H9 (cell line): ENCODE data around the gene GRID1. TPM values are rescaled to one million over a fixed set of nuclear protein-coding genes. Genes with fewer than 3 reads are reported as not detected.

Experiments used
- DNase-seq: peaks from one replicate; pipeline ENCODE4 v3.0.0-alpha.2; 2017
- H2AFZ ChIP-seq: one replicate; pipeline ENCODE4 v1.6.1; 2013; ENCODE audit warnings: mild to moderate bottlenecking, low read length, control low read depth, moderate library complexity
- H2AK5ac ChIP-seq: 2 replicates; pipeline ENCODE4 v1.6.1; 2013; ENCODE audit warnings: low read length, control low read depth, mixed read lengths; ENCODE audit not compliant: insufficient read length
- H2BK120ac ChIP-seq: one replicate; pipeline ENCODE4 v1.6.1; 2013; ENCODE audit warnings: low read depth, mild to moderate bottlenecking, low read length, control low read depth, inconsistent platforms; ENCODE audit not compliant: poor library complexity, severe bottlenecking
- H2BK12ac ChIP-seq: 2 replicates; pipeline ENCODE4 v1.6.1; 2013; ENCODE audit warnings: low read length, control low read depth, mixed read lengths, low read depth; ENCODE audit not compliant: insufficient read length
- H2BK15ac ChIP-seq: 2 replicates; pipeline ENCODE4 v1.6.1; 2013; ENCODE audit warnings: low read depth, low read length, control low read depth
- H2BK20ac ChIP-seq: one replicate; pipeline ENCODE4 v1.6.1; 2013; ENCODE audit warnings: low read depth, mild to moderate bottlenecking, low read length, control low read depth, inconsistent platforms; ENCODE audit not compliant: poor library complexity, severe bottlenecking
- H2BK5ac ChIP-seq: 2 replicates; pipeline ENCODE4 v1.6.1; 2013; ENCODE audit warnings: low read length, control low read depth, mixed read lengths; ENCODE audit not compliant: insufficient read length
- H3K14ac ChIP-seq: 2 replicates; pipeline ENCODE4 v1.6.1; 2013; ENCODE audit warnings: low read length, control low read depth; ENCODE audit not compliant: insufficient read depth
- H3K18ac ChIP-seq: 2 replicates; pipeline ENCODE4 v1.6.1; 2013; ENCODE audit warnings: low read depth, mild to moderate bottlenecking, mixed read lengths, low read length, control low read depth; ENCODE audit not compliant: insufficient read length
- H3K23ac ChIP-seq: 2 replicates; pipeline ENCODE4 v1.6.1; 2013; ENCODE audit warnings: low read length, control low read depth, mixed read lengths, low read depth; ENCODE audit not compliant: insufficient read length
- H3K23me2 ChIP-seq: 2 replicates; pipeline ENCODE4 v1.6.1; 2013; ENCODE audit warnings: low read depth, mild to moderate bottlenecking, mixed read lengths, low read length, control low read depth; ENCODE audit not compliant: insufficient read length, poor library complexity, severe bottlenecking
- H3K27ac ChIP-seq: 2 replicates; pipeline ENCODE4 v1.5.1; 2013; ENCODE audit warnings: low read length, control low read depth, mixed read lengths, low read depth; ENCODE audit not compliant: insufficient read length
- H3K27me3 ChIP-seq: 2 replicates; pipeline ENCODE4 v1.6.1; 2013; ENCODE audit warnings: low read length, control low read depth, inconsistent platforms; ENCODE audit not compliant: insufficient read depth
- H3K4ac ChIP-seq: 2 replicates; pipeline ENCODE4 v1.6.1; 2013; ENCODE audit warnings: low read depth, mild to moderate bottlenecking, control low read depth, inconsistent platforms, low read length, moderate library complexity
- H3K4me1 ChIP-seq: 2 replicates; pipeline ENCODE4 v1.6.1; 2013; ENCODE audit warnings: low read length, control low read depth, inconsistent platforms; ENCODE audit not compliant: insufficient read depth
- H3K4me2 ChIP-seq: 2 replicates; pipeline ENCODE4 v1.6.1; 2013; ENCODE audit warnings: low read length, control low read depth, mixed read lengths; ENCODE audit not compliant: insufficient read length, insufficient read depth
- H3K56ac ChIP-seq: 2 replicates; pipeline ENCODE4 v1.6.1; 2013; ENCODE audit warnings: low read depth, mild to moderate bottlenecking, mixed read lengths, low read length, control low read depth; ENCODE audit not compliant: insufficient read length
- H3K79me1 ChIP-seq: 2 replicates; pipeline ENCODE4 v1.6.1; 2013; ENCODE audit warnings: low read depth, mild to moderate bottlenecking, moderate library complexity, low read length, control low read depth, inconsistent platforms; ENCODE audit not compliant: insufficient read depth, poor library complexity, severe bottlenecking
- H3K79me2 ChIP-seq: 2 replicates; pipeline ENCODE4 v1.6.1; 2013; ENCODE audit warnings: low read length, control low read depth, inconsistent platforms; ENCODE audit not compliant: insufficient read depth
- H3K9ac ChIP-seq: 2 replicates; pipeline ENCODE4 v1.6.1; 2013; ENCODE audit warnings: low read length, control low read depth, mixed read lengths; ENCODE audit not compliant: insufficient read length; ENCODE audit errors: extremely low read depth
- H3K9me3 ChIP-seq: one replicate; pipeline ENCODE4 v1.6.1; 2013; ENCODE audit warnings: low read depth, low read length, inconsistent platforms; ENCODE audit not compliant: control insufficient read depth
- H3T11ph ChIP-seq: one replicate; pipeline ENCODE4 v1.6.1; 2013; ENCODE audit warnings: mild to moderate bottlenecking, low read length, control low read depth, inconsistent platforms
- H4K20me1 ChIP-seq: one replicate; pipeline ENCODE4 v1.6.1; 2013; ENCODE audit not compliant: control insufficient read depth, insufficient read length, insufficient read depth
- H4K5ac ChIP-seq: 2 replicates; pipeline ENCODE4 v1.6.1; 2013; ENCODE audit warnings: low read depth, mild to moderate bottlenecking, mixed read lengths, low read length, control low read depth; ENCODE audit not compliant: insufficient read length
- H4K8ac ChIP-seq: replicated peaks from 2 replicates; pipeline ENCODE4 v1.6.1; 2013; ENCODE audit warnings: low read length, control low read depth, mixed read lengths, low read depth; ENCODE audit not compliant: insufficient read length
- H4K91ac ChIP-seq: 2 replicates; pipeline ENCODE4 v1.6.1; 2013; ENCODE audit warnings: low read depth, mild to moderate bottlenecking, moderate library complexity, mixed read lengths, low read length, control low read depth; ENCODE audit not compliant: insufficient read length
- H3K27ac Mint-ChIP-seq, 3 experiments: 2 replicates in 2 of 3; 3 replicates in 1 of 3; pipeline ENCODE4 v1.8.0; 2020 to 2021; ENCODE audit warnings: mixed read lengths in 3 of 3, mild to moderate bottlenecking in 1 of 3, moderate library complexity in 1 of 3
- H3K27me3 Mint-ChIP-seq: 2 replicates; pipeline ENCODE4 v1.8.0; 2021; ENCODE audit warnings: low read depth, mild to moderate bottlenecking, moderate library complexity, mixed read lengths
- H3K36me3 Mint-ChIP-seq, 3 experiments: 2 replicates in 2 of 3; 3 replicates in 1 of 3; pipeline ENCODE4 v1.8.0; 2020 to 2021; ENCODE audit warnings: low read depth in 3 of 3, mixed read lengths in 3 of 3; ENCODE audit not compliant: insufficient read depth in 1 of 3
- H3K4me1 Mint-ChIP-seq, 2 experiments: 2 replicates each; pipeline ENCODE4 v1.8.0; 2020; ENCODE audit warnings: mixed read lengths in 2 of 2
- H3K4me3 Mint-ChIP-seq, 2 experiments: 2 replicates in 1 of 2; 3 replicates in 1 of 2; pipeline ENCODE4 v1.8.0; 2020 to 2021; ENCODE audit warnings: mild to moderate bottlenecking in 2 of 2, mixed read lengths in 2 of 2, moderate library complexity in 1 of 2
- H3K9me3 Mint-ChIP-seq, 2 experiments: 2 replicates in 1 of 2; 3 replicates in 1 of 2; pipeline ENCODE4 v1.8.0; 2020; ENCODE audit warnings: mild to moderate bottlenecking in 2 of 2, mixed read lengths in 2 of 2, moderate library complexity in 1 of 2
- WGBS: extraction: QIAGEN DNeasy Blood & Tissue Kit; methylation state at CpG from one replicate; pipeline ENCODE4 v1.1.7; 2013; ENCODE audit warnings: missing lambda C conversion rate, low lambda C conversion rate, mixed read lengths; ENCODE audit not compliant: insufficient read length; ENCODE audit errors: extremely low coverage; 5-methylcytosine and 5-hydroxymethylcytosine counted together
- total RNA-seq: library from RNA; stranded (reverse); gene quantifications from 2 replicates; pipeline ENCODE4 v1.2.1, GENCODE V29; 2021
- TF ChIP-seq, protein P1 (sequence below): fragments of 200-600 bp; sonication (generic); conservative IDR thresholded peaks from 3 replicates; pipeline ENCODE4 v1.8.0; 2021; ENCODE audit warnings: antibody characterized with exemption, mild to moderate bottlenecking

The GRID1 gene
- total RNA-seq, 1 experiment from 2014 or later = 0.35 TPM

DNA sequence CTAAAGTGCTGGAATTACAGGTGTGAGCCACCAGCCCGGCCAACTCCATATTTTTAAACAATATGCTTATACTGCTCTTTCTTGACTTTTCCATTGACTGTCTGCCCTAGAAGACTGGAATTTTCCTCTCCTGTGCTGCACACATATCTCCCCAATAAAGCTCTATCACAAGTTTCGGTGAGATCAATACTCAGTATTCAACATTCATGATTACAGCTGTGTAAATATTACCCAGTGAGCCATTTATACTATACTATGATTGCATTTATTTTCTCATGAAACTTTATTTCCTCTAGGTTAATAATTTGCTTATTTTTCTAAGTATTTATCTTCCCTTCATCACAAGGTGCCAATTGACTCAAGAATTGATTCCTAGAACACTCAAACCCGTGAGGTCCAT, 48.5 kb upstream of the GRID1 start:
- Histone ChIP-seq H3K9ac (no peak overlapping the region), H3K23me2 (no peaks in the 10 kb centered on the region), H3K56ac (no peak overlapping the region), H3K27me3 (no peaks in the 10 kb centered on the region), H2BK20ac (no peak overlapping the region), H4K20me1 (no peaks in the 10 kb centered on the region), H3K79me1 (no peaks in the 10 kb centered on the region), H4K91ac (no peak overlapping the region), H2BK5ac (no peak overlapping the region), H4K5ac (no peak overlapping the region), H3K27ac (no peak overlapping the region), H2BK120ac (no peak overlapping the region), H3K79me2 (no peaks in the 10 kb centered on the region), H3K14ac (no peak overlapping the region), H2AFZ (no peak overlapping the region), H3K23ac (no peak overlapping the region), H2BK12ac (no peak overlapping the region), H4K8ac (no peak overlapping the region), H3K4me1 (no peaks in the 10 kb centered on the region), H3T11ph (no peak overlapping the region), H2BK15ac (no peak overlapping the region), H3K4me2 (no peak overlapping the region), H2AK5ac (no peak overlapping the region), H3K18ac (no peak overlapping the region), H3K4ac (no peak overlapping the region), H3K9me3 (no peaks in the 10 kb centered on the region)
- Mint-ChIP-seq H3K4me3 (no peak overlapping the region), H3K36me3 (no peaks in the 10 kb centered on the region), H3K4me1 (peaks cover 4 to 7% of the 10 kb centered on the region in 2 experiments), H3K9me3 (peaks cover 0 to 2% of the 10 kb centered on the region in 2 experiments; a peak in 2 of 5 replicates), H3K27ac (no peak overlapping the region), H3K27me3 (no peaks in the 10 kb centered on the region; the same call in none of the 2 replicates)
- TF ChIP-seq, protein P1, sequence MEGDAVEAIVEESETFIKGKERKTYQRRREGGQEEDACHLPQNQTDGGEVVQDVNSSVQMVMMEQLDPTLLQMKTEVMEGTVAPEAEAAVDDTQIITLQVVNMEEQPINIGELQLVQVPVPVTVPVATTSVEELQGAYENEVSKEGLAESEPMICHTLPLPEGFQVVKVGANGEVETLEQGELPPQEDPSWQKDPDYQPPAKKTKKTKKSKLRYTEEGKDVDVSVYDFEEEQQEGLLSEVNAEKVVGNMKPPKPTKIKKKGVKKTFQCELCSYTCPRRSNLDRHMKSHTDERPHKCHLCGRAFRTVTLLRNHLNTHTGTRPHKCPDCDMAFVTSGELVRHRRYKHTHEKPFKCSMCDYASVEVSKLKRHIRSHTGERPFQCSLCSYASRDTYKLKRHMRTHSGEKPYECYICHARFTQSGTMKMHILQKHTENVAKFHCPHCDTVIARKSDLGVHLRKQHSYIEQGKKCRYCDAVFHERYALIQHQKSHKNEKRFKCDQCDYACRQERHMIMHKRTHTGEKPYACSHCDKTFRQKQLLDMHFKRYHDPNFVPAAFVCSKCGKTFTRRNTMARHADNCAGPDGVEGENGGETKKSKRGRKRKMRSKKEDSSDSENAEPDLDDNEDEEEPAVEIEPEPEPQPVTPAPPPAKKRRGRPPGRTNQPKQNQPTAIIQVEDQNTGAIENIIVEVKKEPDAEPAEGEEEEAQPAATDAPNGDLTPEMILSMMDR = no peak
- no peak for DNase-seq
- no CpG with 5 or more reads among the region's 3 CpGs for WGBS
